Peyer's patch (tissue), 4 donors: Measurements from ENCODE around the gene SPRED2.

Experiments
- CTCF ChIP-seq, 6 experiments: fragments of 450-650 bp in 4 of 6; fragments of 200-600 bp in 2 of 6; sonication (generic) in 1 of 6; IDR thresholded peaks; one replicate each; pipeline ENCODE4 v1.5.1; 2017 to 2019; ENCODE audit warnings: antibody characterized with exemption in 6 of 6, mild to moderate bottlenecking in 3 of 6, moderate library complexity in 1 of 6
- POLR2A ChIP-seq, 2 donors: fragments of 450-650 bp; IDR thresholded peaks; one replicate each; pipeline ENCODE4 v1.5.1; 2017; ENCODE audit warnings: antibody characterized with exemption in 2 of 2, mild to moderate bottlenecking in 2 of 2, moderate library complexity in 2 of 2

GRCh38 chr2:65430603-65431420 lies 1.6 kb downstream of the SPRED2 start:
- peak in 3 of 6 experiments; percentile 20 to 24 (median 24) for TF ChIP-seq CTCF (IDR thresholded peaks at IDR 0.05)
- TF ChIP-seq POLR2A (IDR thresholded peaks at IDR 0.05), result peak; percentile 21 to 65
